ENCODE measurements around the gene TKFC. TPM values are rescaled to one million over a fixed set of nuclear protein-coding genes. Genes with fewer than 3 reads are reported as not detected.

TKFC gene
- total and polyA plus RNA-seq, 5 donors: 12.7 to 19.0 (median 15.9) TPM

GRCh38 chr11:61337706-61338470 lies 4.9 kb downstream of the TKFC start:
- no peak overlapping the region for H3K4me3 ChIP-seq (ENCODE audit: low read length)
- WGBS: 93% methylated on average over 15 of the region's 15 CpGs
- H3K4me1 ChIP-seq (ENCODE audit: control insufficient read depth, insufficient read depth, low read length): no peaks in the 10 kb centered on the region
- H3K27me3 ChIP-seq (ENCODE audit: control insufficient read depth, insufficient read depth): no peaks in the 10 kb centered on the region
- no peak overlapping the region for H3K27ac ChIP-seq (ENCODE audit: low read length)
- no peaks in the 10 kb centered on the region for H3K9me3 ChIP-seq (ENCODE audit: control insufficient read depth, low read length)
- DNase-seq: no peak
- no peak for ATAC-seq
- intact Hi-C loops (cut with DNase I): loop anchor here (2.0 to 5.0 kb wide), 2 partner anchors 44 to 47 kb away; no protein-coding TSS in a partner anchor

- intact Hi-C loops (cut with DNase I): loop anchor here in 2 of 4 donors (5.0 kb wide), 1 partner anchor 43 kb away; no protein-coding TSS in a partner anchor
- no peaks in the 10 kb centered on the region for H3K27me3 ChIP-seq (ENCODE audit: control insufficient read depth, insufficient read depth)
- no peak overlapping the region for H3K27ac ChIP-seq (ENCODE audit: low read length)
- no peaks in the 10 kb centered on the region for H3K4me1 ChIP-seq (ENCODE audit: control insufficient read depth, insufficient read depth, low read length)
- no peak overlapping the region for H3K4me3 ChIP-seq (ENCODE audit: low read length)
- WGBS: 90% methylated on average over 26 of the region's 26 CpGs
- ATAC-seq (no peak), DNase-seq (no peak)
- H3K9me3 ChIP-seq (ENCODE audit: control insufficient read depth, low read length): no peaks in the 10 kb centered on the region
Measured at GRCh38 chr11:61338783-61339489, 5.9 kb downstream of the TKFC start.

GRCh38 chr11:61339490-61339878 lies 6.5 kb downstream of the TKFC start:
- no peaks in the 10 kb centered on the region for H3K4me1 ChIP-seq (ENCODE audit: control insufficient read depth, insufficient read depth, low read length)
- no peak overlapping the region for H3K27ac ChIP-seq (ENCODE audit: low read length)
- intact Hi-C loops (cut with DNase I): loop anchor here in 2 of 4 donors (5.0 kb wide), 1 partner anchor 43 kb away; no protein-coding TSS in a partner anchor
- H3K4me3 ChIP-seq (ENCODE audit: low read length): no peak overlapping the region
- no peaks in the 10 kb centered on the region for H3K27me3 ChIP-seq (ENCODE audit: control insufficient read depth, insufficient read depth)
- no peaks in the 10 kb centered on the region for H3K9me3 ChIP-seq (ENCODE audit: control insufficient read depth, low read length)
- 89% methylated on average over 4 of the region's 4 CpGs for WGBS
- ATAC-seq: no peak
- no peak for DNase-seq

- H3K4me1 ChIP-seq (ENCODE audit: control insufficient read depth, insufficient read depth, low read length): no peaks in the 10 kb centered on the region
- H3K4me3 ChIP-seq (ENCODE audit: low read length): no peak overlapping the region
- H3K9me3 ChIP-seq (ENCODE audit: control insufficient read depth, low read length): no peaks in the 10 kb centered on the region
- ATAC-seq: no peak
- intact Hi-C loops (cut with DNase I): no loop called here
- no peak for DNase-seq
- no peaks in the 10 kb centered on the region for H3K27me3 ChIP-seq (ENCODE audit: control insufficient read depth, insufficient read depth)
- no peak overlapping the region for H3K27ac ChIP-seq (ENCODE audit: low read length)
- 94% methylated on average over 2 of the region's 2 CpGs for WGBS
Measured at GRCh38 chr11:61340979-61341378, 8.0 kb downstream of the TKFC start.

DNA sequence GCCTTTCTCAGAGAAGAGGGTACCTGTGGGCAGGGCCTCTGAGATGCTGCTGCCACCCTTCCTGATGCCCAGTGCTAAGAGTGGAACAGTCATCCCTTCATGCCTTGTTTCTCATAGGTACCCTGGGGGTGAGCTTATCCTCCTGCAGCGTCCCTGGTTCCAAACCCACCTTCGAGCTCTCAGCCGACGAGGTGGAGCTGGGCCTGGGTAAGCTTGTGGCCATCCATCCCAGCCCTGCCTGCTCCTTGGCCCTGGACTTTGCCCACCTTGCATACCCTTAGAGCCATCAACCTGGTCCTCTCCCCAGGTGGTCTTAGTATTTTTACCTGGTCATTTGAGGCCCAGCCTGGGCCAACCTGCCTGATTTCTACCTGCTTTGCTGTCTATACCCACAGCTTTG lies 8.7 kb downstream of the TKFC start:
- H3K4me3 ChIP-seq (ENCODE audit: low read length): no peak overlapping the region
- no peaks in the 10 kb centered on the region for H3K27me3 ChIP-seq (ENCODE audit: control insufficient read depth, insufficient read depth)
- no peak for ATAC-seq
- no peak overlapping the region for H3K27ac ChIP-seq (ENCODE audit: low read length)
- 89% methylated on average over 4 of the region's 4 CpGs for WGBS
- intact Hi-C loops (cut with DNase I): no loop called here
- H3K9me3 ChIP-seq (ENCODE audit: control insufficient read depth, low read length): no peaks in the 10 kb centered on the region
- no peak for DNase-seq
- H3K4me1 ChIP-seq (ENCODE audit: control insufficient read depth, insufficient read depth, low read length): no peaks in the 10 kb centered on the region

DNA sequence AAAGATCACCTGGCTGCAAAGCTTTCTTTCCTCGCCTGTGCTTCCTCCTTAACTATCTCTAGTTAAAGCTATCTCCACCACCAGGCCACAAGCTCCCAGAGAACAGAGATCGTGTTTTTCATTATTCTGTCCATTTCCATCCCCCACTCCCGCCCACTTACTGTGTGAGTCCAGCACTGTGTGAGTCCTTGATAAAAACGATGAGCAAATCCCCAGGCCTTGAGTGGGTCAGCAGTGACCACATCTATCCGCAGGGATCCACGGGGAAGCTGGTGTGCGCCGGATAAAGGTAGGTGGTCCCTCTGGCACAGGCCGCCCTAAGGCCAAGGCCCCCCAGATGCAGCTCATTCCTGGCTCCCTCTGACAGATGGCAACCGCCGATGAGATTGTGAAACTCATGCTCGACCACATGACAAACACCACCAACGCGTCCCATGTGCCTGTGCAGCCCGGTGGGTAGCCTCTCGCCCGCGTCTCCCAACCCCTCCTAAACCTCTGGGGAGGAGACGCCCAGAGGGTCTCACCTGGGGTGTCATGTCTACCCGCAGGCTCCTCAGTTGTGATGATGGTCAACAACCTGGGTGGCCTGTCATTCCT lies 9.3 kb downstream of the TKFC start:
- intact Hi-C loops (cut with DNase I): no loop called here
- H3K4me1 ChIP-seq (ENCODE audit: control insufficient read depth, insufficient read depth, low read length): no peaks in the 10 kb centered on the region
- WGBS: 84% methylated on average over 20 of the region's 20 CpGs
- ATAC-seq (no peak), DNase-seq (no peak)
- no peak overlapping the region for H3K4me3 ChIP-seq (ENCODE audit: low read length)
- no peak overlapping the region for H3K27ac ChIP-seq (ENCODE audit: low read length)
- H3K9me3 ChIP-seq (ENCODE audit: control insufficient read depth, low read length): no peaks in the 10 kb centered on the region
- no peaks in the 10 kb centered on the region for H3K27me3 ChIP-seq (ENCODE audit: control insufficient read depth, insufficient read depth)

DNA sequence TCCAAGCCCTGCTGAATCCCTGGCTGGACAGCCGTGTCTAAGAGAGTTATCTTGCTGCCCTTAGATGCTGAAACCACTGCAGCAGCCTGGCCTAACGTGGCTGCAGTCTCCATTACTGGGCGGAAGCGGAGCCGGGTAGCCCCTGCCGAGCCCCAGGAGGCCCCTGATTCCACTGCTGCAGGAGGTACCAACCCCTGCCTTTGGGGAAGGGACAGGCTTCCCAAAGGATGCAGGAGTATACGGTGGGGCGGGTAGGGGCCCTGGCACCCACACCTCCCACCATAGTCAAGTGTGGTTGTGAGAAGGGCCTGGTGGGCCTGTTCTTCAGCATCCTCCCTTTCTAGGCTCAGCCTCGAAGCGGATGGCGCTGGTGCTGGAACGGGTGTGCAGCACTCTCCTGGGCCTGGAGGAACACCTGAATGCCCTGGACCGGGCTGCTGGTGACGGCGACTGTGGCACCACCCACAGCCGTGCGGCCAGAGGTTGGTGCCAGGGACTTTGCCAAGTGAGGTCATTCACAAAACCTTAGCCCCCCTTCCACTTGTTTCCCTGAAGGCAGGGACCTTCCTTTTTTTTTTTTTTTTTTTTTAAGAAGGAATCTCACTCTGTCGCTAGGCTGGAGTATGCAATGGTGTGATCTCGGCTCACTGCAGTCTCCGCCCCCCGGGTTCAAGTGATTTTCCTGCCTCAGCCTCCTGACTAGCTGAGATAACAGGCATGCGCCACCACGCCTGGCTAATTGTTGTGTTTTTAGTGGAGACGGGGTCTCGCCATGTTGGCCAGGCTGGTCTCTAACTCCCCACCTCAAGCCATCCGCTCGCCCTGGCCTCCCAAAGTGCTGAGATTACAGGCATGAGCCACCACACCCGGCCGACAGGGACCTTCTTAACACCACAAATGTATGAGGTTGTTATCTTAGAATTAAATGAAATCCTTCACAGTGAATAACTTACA lies 11.0 kb downstream of the TKFC start:
- H3K27ac ChIP-seq (ENCODE audit: low read length): no peak overlapping the region
- peaks cover 2% of the 10 kb centered on the region for H3K4me1 ChIP-seq (ENCODE audit: control insufficient read depth, insufficient read depth, low read length)
- ATAC-seq (no peak), DNase-seq (no peak)
- WGBS: 93% methylated on average over 29 of the region's 29 CpGs
- no peaks in the 10 kb centered on the region for H3K9me3 ChIP-seq (ENCODE audit: control insufficient read depth, low read length)
- intact Hi-C loops (cut with DNase I): no loop called here
- H3K4me3 ChIP-seq (ENCODE audit: low read length): no peak overlapping the region
- no peaks in the 10 kb centered on the region for H3K27me3 ChIP-seq (ENCODE audit: control insufficient read depth, insufficient read depth)

DNA sequence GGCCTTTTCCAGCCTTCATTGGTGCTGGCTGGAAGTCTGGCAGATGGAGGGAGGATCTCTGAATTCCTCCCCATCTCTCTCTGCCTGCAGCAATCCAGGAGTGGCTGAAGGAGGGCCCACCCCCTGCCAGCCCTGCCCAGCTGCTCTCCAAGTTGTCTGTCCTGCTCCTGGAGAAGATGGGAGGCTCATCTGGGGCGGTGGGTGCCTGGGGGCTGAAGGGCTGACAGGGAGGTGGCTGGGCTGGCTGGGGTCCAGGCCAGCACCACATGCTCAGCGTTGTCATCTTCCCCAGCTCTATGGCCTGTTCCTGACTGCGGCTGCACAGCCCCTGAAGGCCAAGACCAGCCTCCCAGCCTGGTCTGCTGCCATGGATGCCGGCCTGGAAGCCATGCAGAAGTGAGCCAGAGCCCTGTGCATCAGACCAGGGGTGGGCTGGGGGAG lies 12.2 kb downstream of the TKFC start:
- Histone ChIP-seq H3K4me3 (ENCODE audit: low read length) (no peak overlapping the region), H3K27me3 (ENCODE audit: control insufficient read depth, insufficient read depth) (no peaks in the 10 kb centered on the region), H3K27ac (ENCODE audit: low read length) (no peak overlapping the region), H3K4me1 (ENCODE audit: control insufficient read depth, insufficient read depth, low read length) (peaks cover 2% of the 10 kb centered on the region), H3K9me3 (ENCODE audit: control insufficient read depth, low read length) (no peaks in the 10 kb centered on the region)
- intact Hi-C loops (cut with DNase I): no loop called here
- ATAC-seq (no peak), DNase-seq (no peak)
- WGBS: 52% methylated on average over 4 of the region's 4 CpGs

- H3K4me3 ChIP-seq (ENCODE audit: low read length): no peak overlapping the region
- no peaks in the 10 kb centered on the region for H3K27me3 ChIP-seq (ENCODE audit: control insufficient read depth, insufficient read depth)
- H3K27ac ChIP-seq (ENCODE audit: low read length): no peak overlapping the region
- peaks cover 2% of the 10 kb centered on the region for H3K4me1 ChIP-seq (ENCODE audit: control insufficient read depth, insufficient read depth, low read length)
- 80% methylated on average over 14 of the region's 14 CpGs for WGBS
- ATAC-seq (no peak), DNase-seq (no peak)
- intact Hi-C loops (cut with DNase I): no loop called here
- no peaks in the 10 kb centered on the region for H3K9me3 ChIP-seq (ENCODE audit: control insufficient read depth, low read length)
Measured at GRCh38 chr11:61345954-61346843, 13.2 kb downstream of the TKFC start.

All from right cardiac atrium (tissue), 5 donors.